ENCODE data around the gene RAD51B. TPM values are rescaled to one million over a fixed set of nuclear protein-coding genes. Genes with fewer than 3 reads are reported as not detected.

RAD51B gene
- total RNA-seq (2014; rRNA removed; shearing (Covaris generic)): 12.0 and 13.3 TPM in 2 replicates

GRCh38 chr14:67819563-67820421 is at the start of gene RAD51B:
TSS of gene RAD51B (plus strand) at chr14:67819779.
- peaks cover 6% of the 10 kb centered on the region; the same call in 1 of the 2 replicates for H3K4me1 ChIP-seq
- peak; percentile 82 to 90 for DNase-seq
- H3K4me3 ChIP-seq: peak within 1 kb of the TSS; percentile 90
- H3K27ac ChIP-seq: peak within 1 kb of the TSS; percentile 85
- H3K36me3 ChIP-seq: no peaks in the 10 kb centered on the region
- H3K27me3 ChIP-seq: no peaks in the 10 kb centered on the region
- no peaks in the 10 kb centered on the region for H3K9me3 ChIP-seq (replicated peaks)

- Histone ChIP-seq H3K9me3 (replicated peaks) (no peaks in the 10 kb centered on the region), H3K27ac (no peak overlapping the region), H3K4me1 (no peaks in the 10 kb centered on the region), H3K27me3 (no peaks in the 10 kb centered on the region), H3K4me3 (no peak overlapping the region), H3K36me3 (peaks cover 19% of the 10 kb centered on the region)
- DNase-seq: no peak
Observed at GRCh38 chr14:67773844-67774377, 45.7 kb upstream of the RAD51B start.

- H3K36me3 ChIP-seq: peaks cover 18% of the 10 kb centered on the region
- no peak for DNase-seq
- H3K4me1 ChIP-seq: no peaks in the 10 kb centered on the region
- H3K4me3 ChIP-seq: no peak overlapping the region
- H3K27ac ChIP-seq: no peak overlapping the region
- H3K9me3 ChIP-seq (replicated peaks): no peaks in the 10 kb centered on the region
- H3K27me3 ChIP-seq: no peaks in the 10 kb centered on the region
Observed at GRCh38 chr14:67776653-67777322, 42.8 kb upstream of the RAD51B start.

- Histone ChIP-seq H3K27ac (no peak overlapping the region), H3K4me1 (no peaks in the 10 kb centered on the region), H3K9me3 (replicated peaks) (no peaks in the 10 kb centered on the region), H3K36me3 (peaks cover 9% of the 10 kb centered on the region), H3K27me3 (no peaks in the 10 kb centered on the region), H3K4me3 (no peak overlapping the region)
- DNase-seq: no peak
Observed at GRCh38 chr14:67778792-67779191, 40.8 kb upstream of the RAD51B start.

GRCh38 chr14:67782090-67782489 is 37.5 kb upstream of the RAD51B start:
- Histone ChIP-seq H3K27ac (no peak overlapping the region), H3K9me3 (replicated peaks) (no peaks in the 10 kb centered on the region), H3K4me3 (no peak overlapping the region), H3K4me1 (no peaks in the 10 kb centered on the region), H3K36me3 (peaks cover 15% of the 10 kb centered on the region), H3K27me3 (no peaks in the 10 kb centered on the region)
- DNase-seq: no peak

- Histone ChIP-seq H3K27ac (no peak overlapping the region), H3K9me3 (replicated peaks) (no peaks in the 10 kb centered on the region), H3K36me3 (peaks cover 16% of the 10 kb centered on the region), H3K27me3 (no peaks in the 10 kb centered on the region), H3K4me1 (no peaks in the 10 kb centered on the region), H3K4me3 (no peak overlapping the region)
- no peak for DNase-seq
Observed at GRCh38 chr14:67784244-67784823, 35.2 kb upstream of the RAD51B start.

- no peak overlapping the region for H3K4me3 ChIP-seq
- no peaks in the 10 kb centered on the region for H3K4me1 ChIP-seq
- no peaks in the 10 kb centered on the region for H3K9me3 ChIP-seq (replicated peaks)
- DNase-seq: no peak
- no peaks in the 10 kb centered on the region for H3K27me3 ChIP-seq
- peaks cover 16% of the 10 kb centered on the region for H3K36me3 ChIP-seq
- H3K27ac ChIP-seq: no peak overlapping the region
Observed at GRCh38 chr14:67785270-67786109, 34.1 kb upstream of the RAD51B start.

GRCh38 chr14:67787673-67788072 is 31.9 kb upstream of the RAD51B start:
- H3K4me3 ChIP-seq: no peak overlapping the region
- no peak overlapping the region for H3K27ac ChIP-seq
- no peaks in the 10 kb centered on the region for H3K9me3 ChIP-seq (replicated peaks)
- no peaks in the 10 kb centered on the region for H3K27me3 ChIP-seq
- H3K36me3 ChIP-seq: peaks cover 25% of the 10 kb centered on the region
- DNase-seq: no peak
- no peaks in the 10 kb centered on the region for H3K4me1 ChIP-seq

- no peak overlapping the region for H3K4me3 ChIP-seq
Observed at GRCh38 chr14:67798731-67799130, 20.8 kb upstream of the RAD51B start.

GRCh38 chr14:67800743-67801142 is 18.8 kb upstream of the RAD51B start:
- Histone ChIP-seq H3K36me3 (peaks cover 28% of the 10 kb centered on the region), H3K9me3 (replicated peaks) (no peaks in the 10 kb centered on the region)

More at GRCh38 chr14:67798731-67799130, 20.8 kb upstream of the RAD51B start:
- no peaks in the 10 kb centered on the region for H3K9me3 ChIP-seq (replicated peaks)
- no peak for DNase-seq
- H3K4me1 ChIP-seq: no peaks in the 10 kb centered on the region
- H3K36me3 ChIP-seq: peaks cover 30% of the 10 kb centered on the region
- H3K27ac ChIP-seq: no peak overlapping the region
- no peaks in the 10 kb centered on the region for H3K27me3 ChIP-seq

GRCh38 chr14:67806246-67806645 is 13.3 kb upstream of the RAD51B start:
- H3K36me3 ChIP-seq: peaks cover 25% of the 10 kb centered on the region
- no peak for DNase-seq
- no peaks in the 10 kb centered on the region for H3K9me3 ChIP-seq (replicated peaks)
- H3K27ac ChIP-seq: no peak overlapping the region
- no peaks in the 10 kb centered on the region for H3K4me1 ChIP-seq
- no peak overlapping the region for H3K4me3 ChIP-seq
- H3K27me3 ChIP-seq: no peaks in the 10 kb centered on the region

More at GRCh38 chr14:67800743-67801142, 18.8 kb upstream of the RAD51B start:
- no peak for DNase-seq
- no peaks in the 10 kb centered on the region for H3K27me3 ChIP-seq
- no peaks in the 10 kb centered on the region for H3K4me1 ChIP-seq
- H3K27ac ChIP-seq: no peak overlapping the region
- H3K4me3 ChIP-seq: no peak overlapping the region

GRCh38 chr14:67814821-67815220 is 4.8 kb upstream of the RAD51B start:
- peaks cover 4% of the 10 kb centered on the region; the same call in 1 of the 2 replicates for H3K4me1 ChIP-seq
- H3K9me3 ChIP-seq (replicated peaks): no peaks in the 10 kb centered on the region
- no peak for DNase-seq
- H3K36me3 ChIP-seq: peaks cover 14% of the 10 kb centered on the region; the same call in 1 of the 2 replicates
- no peak overlapping the region for H3K27ac ChIP-seq
- no peaks in the 10 kb centered on the region for H3K27me3 ChIP-seq
- H3K4me3 ChIP-seq: no peak overlapping the region

GRCh38 chr14:67815573-67816225 is 3.9 kb upstream of the RAD51B start:
- H3K9me3 ChIP-seq (replicated peaks): no peaks in the 10 kb centered on the region
- H3K27me3 ChIP-seq: no peaks in the 10 kb centered on the region
- peaks cover 6% of the 10 kb centered on the region; the same call in 1 of the 2 replicates for H3K4me1 ChIP-seq
- H3K36me3 ChIP-seq: peaks cover 14% of the 10 kb centered on the region; the same call in 1 of the 2 replicates
- H3K27ac ChIP-seq: peak overlapping the region; percentile 49
- peak overlapping the region; percentile 86 for H3K4me3 ChIP-seq
- DNase-seq: peak in 1 of 2 experiments; percentile 10

Data from SJCRH30 (cell line).